Astrocyte (in vitro differentiated cells and primary cell): ENCODE measurements around the gene APLP1. TPM values are rescaled to one million over a fixed set of nuclear protein-coding genes. Genes with fewer than 3 reads are reported as not detected.

Experiments
- DNase-seq: peaks from one replicate; pipeline ENCODE4 v3.0.0-alpha.2; 2010; ENCODE audit warnings: low read depth
- FAIRE-seq: peaks from 2 replicates; lab custom pipeline; 2011; peaks lifted over from hg19 to GRCh38; lab: Jason Lieb, UNC
- H2AFZ ChIP-seq: 2 replicates; pipeline ENCODE4 v1.6.0; 2012; ENCODE audit warnings: low read depth, low read length, inconsistent platforms
- H3K27ac ChIP-seq: 2 replicates; pipeline ENCODE4 v1.5.1; 2011; ENCODE audit warnings: low read depth, low read length, inconsistent platforms
- H3K27me3 ChIP-seq: 2 replicates; pipeline ENCODE4 v1.6.0; 2011; ENCODE audit warnings: low read length, inconsistent platforms; ENCODE audit not compliant: insufficient read depth
- H3K36me3 ChIP-seq: 2 replicates; pipeline ENCODE4 v1.5.1; 2011; ENCODE audit warnings: low read length, inconsistent platforms; ENCODE audit not compliant: insufficient read depth
- H3K4me1 ChIP-seq: 2 replicates; pipeline ENCODE4 v1.5.1; 2011; ENCODE audit warnings: low read length, inconsistent platforms; ENCODE audit not compliant: insufficient read depth
- H3K4me2 ChIP-seq: 2 replicates; pipeline ENCODE4 v1.6.0; 2012; ENCODE audit warnings: low read length, inconsistent platforms
- H3K4me3 ChIP-seq: 2 replicates; pipeline ENCODE4 v1.5.1; 2011; ENCODE audit warnings: low read depth, mild to moderate bottlenecking, low read length, inconsistent platforms; ENCODE audit not compliant: insufficient read depth
- H3K79me2 ChIP-seq: 2 replicates; pipeline ENCODE4 v1.6.0; 2012; ENCODE audit warnings: mild to moderate bottlenecking, low read length, inconsistent platforms; ENCODE audit not compliant: insufficient read depth
- H3K9ac ChIP-seq: 2 replicates; pipeline ENCODE4 v1.6.0; 2012; ENCODE audit warnings: mild to moderate bottlenecking, low read length, inconsistent platforms
- H3K9me3 ChIP-seq: 2 replicates; pipeline ENCODE4 v1.5.1; 2012; ENCODE audit warnings: low read depth, mild to moderate bottlenecking, low read length, inconsistent platforms; ENCODE audit not compliant: insufficient read depth
- H4K20me1 ChIP-seq: 2 replicates; pipeline ENCODE4 v1.6.0; 2012; ENCODE audit warnings: low read length, inconsistent platforms; ENCODE audit not compliant: insufficient read depth
- H3K27ac Mint-ChIP-seq: one replicate; pipeline ENCODE4 v1.8.0; 2021; ENCODE audit warnings: mild to moderate bottlenecking, mixed read lengths; ENCODE audit not compliant: unreplicated experiment
- H3K27me3 Mint-ChIP-seq: one replicate; pipeline ENCODE4 v1.8.0; 2021; ENCODE audit warnings: low read depth, mixed read lengths; ENCODE audit not compliant: unreplicated experiment
- H3K36me3 Mint-ChIP-seq: one replicate; pipeline ENCODE4 v1.8.0; 2021; ENCODE audit warnings: low read depth, mixed read lengths; ENCODE audit not compliant: unreplicated experiment
- H3K4me1 Mint-ChIP-seq: one replicate; pipeline ENCODE4 v1.8.0; 2021; ENCODE audit warnings: low read depth, mixed read lengths; ENCODE audit not compliant: unreplicated experiment
- H3K4me3 Mint-ChIP-seq: one replicate; pipeline ENCODE4 v1.8.0; 2021; ENCODE audit warnings: mild to moderate bottlenecking, moderate library complexity, mixed read lengths; ENCODE audit not compliant: unreplicated experiment
- H3K9me3 Mint-ChIP-seq: one replicate; pipeline ENCODE4 v1.8.0; 2021; ENCODE audit warnings: mild to moderate bottlenecking, mixed read lengths; ENCODE audit not compliant: unreplicated experiment
- EZH2 ChIP-seq: IDR thresholded peaks from 2 replicates; pipeline ENCODE4 v1.6.1; 2012; ENCODE audit warnings: mild to moderate bottlenecking, low read length, inconsistent platforms; ENCODE audit not compliant: insufficient read depth
- total RNA-seq: library from RNA; stranded (reverse); gene quantifications from 2 replicates; pipeline ENCODE4 v1.2.1, GENCODE V29; 2021
- TF ChIP-seq, protein P1 (sequence below): IDR thresholded peaks from 2 replicates; pipeline ENCODE4 v1.5.1; 2011; ENCODE audit warnings: low read depth, mild to moderate bottlenecking, inconsistent platforms, low read length, moderate library complexity; ENCODE audit not compliant: insufficient read depth

Gene APLP1
- total RNA-seq, 1 donor from 2014 or later = 69.4 TPM

DNA sequence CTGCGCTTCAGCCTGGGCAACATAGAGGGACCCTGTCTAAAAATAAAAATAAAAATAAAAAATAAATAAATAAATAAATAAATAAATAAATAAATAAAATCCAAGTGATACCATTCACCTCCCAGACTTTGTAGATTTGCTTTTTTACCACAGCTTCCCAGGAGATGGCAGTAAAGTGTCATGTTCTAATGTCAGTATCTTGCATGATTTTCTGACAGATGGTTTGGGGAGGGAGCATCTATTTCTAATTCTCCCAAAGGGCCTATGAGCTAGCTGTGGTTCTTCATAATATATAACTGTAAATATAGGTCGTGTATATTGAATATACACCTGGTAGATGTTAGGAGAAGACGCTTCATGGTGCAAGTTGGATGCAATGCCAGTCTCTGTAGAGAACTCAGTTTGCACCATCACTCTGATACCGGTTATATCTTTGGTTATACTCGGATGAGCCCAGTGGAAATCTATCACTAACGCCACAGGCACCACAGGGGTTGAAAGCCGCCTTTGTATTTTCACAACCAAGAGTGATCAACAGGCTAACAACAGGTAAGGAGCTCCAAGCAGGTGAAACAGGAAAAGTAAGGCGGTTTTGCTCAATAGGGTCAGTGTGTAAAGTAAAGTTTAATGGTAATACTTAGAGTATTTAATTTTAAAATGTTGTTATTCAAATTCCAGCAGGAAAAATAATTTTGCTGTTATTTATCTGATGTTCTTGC lies 13.9 kb downstream of the APLP1 start:
- Mint-ChIP-seq H3K27me3 (peaks cover 6% of the 10 kb centered on the region), H3K9me3 (peaks cover 4% of the 10 kb centered on the region), H3K4me3 (no peak overlapping the region), H3K36me3 (peaks cover 7% of the 10 kb centered on the region), H3K4me1 (no peaks in the 10 kb centered on the region), H3K27ac (no peak overlapping the region)
- Histone ChIP-seq H3K27ac (no peak overlapping the region), H3K79me2 (no peaks in the 10 kb centered on the region), H2AFZ (no peak overlapping the region), H3K9me3 (no peaks in the 10 kb centered on the region), H3K9ac (no peak overlapping the region), H3K36me3 (no peaks in the 10 kb centered on the region), H3K4me1 (no peaks in the 10 kb centered on the region), H3K4me2 (no peak overlapping the region), H4K20me1 (no peaks in the 10 kb centered on the region), H3K27me3 (no peaks in the 10 kb centered on the region), H3K4me3 (no peak overlapping the region)
- TF ChIP-seq, protein P1, sequence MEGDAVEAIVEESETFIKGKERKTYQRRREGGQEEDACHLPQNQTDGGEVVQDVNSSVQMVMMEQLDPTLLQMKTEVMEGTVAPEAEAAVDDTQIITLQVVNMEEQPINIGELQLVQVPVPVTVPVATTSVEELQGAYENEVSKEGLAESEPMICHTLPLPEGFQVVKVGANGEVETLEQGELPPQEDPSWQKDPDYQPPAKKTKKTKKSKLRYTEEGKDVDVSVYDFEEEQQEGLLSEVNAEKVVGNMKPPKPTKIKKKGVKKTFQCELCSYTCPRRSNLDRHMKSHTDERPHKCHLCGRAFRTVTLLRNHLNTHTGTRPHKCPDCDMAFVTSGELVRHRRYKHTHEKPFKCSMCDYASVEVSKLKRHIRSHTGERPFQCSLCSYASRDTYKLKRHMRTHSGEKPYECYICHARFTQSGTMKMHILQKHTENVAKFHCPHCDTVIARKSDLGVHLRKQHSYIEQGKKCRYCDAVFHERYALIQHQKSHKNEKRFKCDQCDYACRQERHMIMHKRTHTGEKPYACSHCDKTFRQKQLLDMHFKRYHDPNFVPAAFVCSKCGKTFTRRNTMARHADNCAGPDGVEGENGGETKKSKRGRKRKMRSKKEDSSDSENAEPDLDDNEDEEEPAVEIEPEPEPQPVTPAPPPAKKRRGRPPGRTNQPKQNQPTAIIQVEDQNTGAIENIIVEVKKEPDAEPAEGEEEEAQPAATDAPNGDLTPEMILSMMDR = peak; percentile 40
- no peak for TF ChIP-seq EZH2
- FAIRE-seq = no peak
- DNase-seq = peak; percentile 54

DNA sequence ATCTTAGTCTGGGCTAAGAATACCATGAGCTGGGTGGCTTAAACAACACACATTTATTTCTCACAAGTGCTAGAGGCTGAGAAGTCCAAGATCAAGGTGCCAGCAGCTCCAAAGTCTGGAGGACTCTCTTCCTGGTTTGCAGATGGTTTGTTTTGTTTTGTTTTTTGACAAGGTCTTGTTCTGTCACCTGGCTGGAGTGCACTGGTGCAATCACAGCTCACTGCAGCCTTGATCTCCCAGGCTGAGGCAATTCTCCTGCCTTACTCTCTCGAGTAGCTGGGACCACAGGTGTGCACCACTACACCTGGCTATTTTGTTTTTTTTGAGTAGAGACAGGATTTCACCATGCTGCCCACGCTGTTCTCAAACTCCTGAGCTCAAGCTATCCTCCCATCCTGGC lies 15.5 kb downstream of the APLP1 start:
- Mint-ChIP-seq H3K27ac (no peak overlapping the region), H3K36me3 (peaks cover 13% of the 10 kb centered on the region), H3K9me3 (no peaks in the 10 kb centered on the region), H3K4me1 (no peaks in the 10 kb centered on the region), H3K27me3 (peaks cover 5% of the 10 kb centered on the region), H3K4me3 (no peak overlapping the region)
- Histone ChIP-seq H3K4me1 (no peaks in the 10 kb centered on the region), H3K79me2 (no peaks in the 10 kb centered on the region), H4K20me1 (no peaks in the 10 kb centered on the region), H3K27ac (no peak overlapping the region), H3K4me3 (no peak overlapping the region), H3K9me3 (no peaks in the 10 kb centered on the region), H3K36me3 (no peaks in the 10 kb centered on the region), H3K9ac (no peak overlapping the region), H3K27me3 (no peaks in the 10 kb centered on the region), H3K4me2 (no peak overlapping the region), H2AFZ (no peak overlapping the region)
- no peak for FAIRE-seq
- DNase-seq = no peak
- TF ChIP-seq EZH2 = no peak
- TF ChIP-seq, protein P1 = no peak

DNA sequence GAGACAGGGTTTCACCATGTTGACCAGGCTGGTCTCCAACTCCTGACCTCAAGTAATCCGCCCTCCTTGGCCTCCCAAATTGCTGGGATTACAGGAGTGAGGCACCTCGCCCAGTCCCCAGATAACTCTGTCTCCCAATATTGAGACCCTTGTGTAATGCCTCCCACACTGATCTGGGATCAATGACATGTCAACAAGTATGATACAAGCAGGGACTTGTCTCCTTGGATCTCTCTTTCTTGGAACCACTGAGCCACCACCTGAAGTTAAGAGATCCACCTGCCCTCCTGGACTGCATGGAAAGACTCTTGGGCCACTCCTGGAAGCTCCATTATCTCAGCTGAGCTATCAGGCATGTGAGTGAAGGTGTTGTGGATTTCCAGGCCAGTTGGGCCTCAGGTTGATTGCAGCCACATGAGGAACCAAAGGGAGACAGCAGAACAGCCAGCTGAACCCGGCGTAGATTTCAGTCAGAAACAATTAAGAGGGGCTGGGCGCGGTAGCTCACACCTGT lies 16.9 kb downstream of the APLP1 start:
- Histone ChIP-seq H3K36me3 (peaks cover 5% of the 10 kb centered on the region), H3K27ac (no peak overlapping the region), H3K79me2 (no peaks in the 10 kb centered on the region), H3K4me2 (no peak overlapping the region), H3K9ac (no peak overlapping the region), H3K4me1 (no peaks in the 10 kb centered on the region), H3K9me3 (no peaks in the 10 kb centered on the region), H3K4me3 (no peak overlapping the region), H3K27me3 (no peaks in the 10 kb centered on the region), H2AFZ (no peak overlapping the region), H4K20me1 (peaks cover 5% of the 10 kb centered on the region)
- no peaks in the 10 kb centered on the region for H3K4me1 Mint-ChIP-seq
- DNase-seq (no peak), FAIRE-seq (no peak)
- peaks cover 21% of the 10 kb centered on the region for H3K36me3 Mint-ChIP-seq
- H3K27me3 Mint-ChIP-seq = peaks cover 5% of the 10 kb centered on the region
- TF ChIP-seq, protein P1 = no peak
- no peak for TF ChIP-seq EZH2
- no peak overlapping the region for H3K27ac Mint-ChIP-seq
- no peak overlapping the region for H3K4me3 Mint-ChIP-seq
- no peaks in the 10 kb centered on the region for H3K9me3 Mint-ChIP-seq
